Erythroblast (primary cell): Measurements from ENCODE around the gene RHEX.

ENCODE experiments used
- GATA1 ChIP-seq: IDR thresholded peaks from 2 replicates; pipeline ENCODE4 v1.6.1; 2011; ENCODE audit warnings: low read depth, mild to moderate bottlenecking, control low read depth, low read length, moderate library complexity
- POLR2A ChIP-seq: IDR thresholded peaks from 2 replicates; pipeline ENCODE4 v1.6.1; 2011; ENCODE audit warnings: mild to moderate bottlenecking, low read length

DNA sequence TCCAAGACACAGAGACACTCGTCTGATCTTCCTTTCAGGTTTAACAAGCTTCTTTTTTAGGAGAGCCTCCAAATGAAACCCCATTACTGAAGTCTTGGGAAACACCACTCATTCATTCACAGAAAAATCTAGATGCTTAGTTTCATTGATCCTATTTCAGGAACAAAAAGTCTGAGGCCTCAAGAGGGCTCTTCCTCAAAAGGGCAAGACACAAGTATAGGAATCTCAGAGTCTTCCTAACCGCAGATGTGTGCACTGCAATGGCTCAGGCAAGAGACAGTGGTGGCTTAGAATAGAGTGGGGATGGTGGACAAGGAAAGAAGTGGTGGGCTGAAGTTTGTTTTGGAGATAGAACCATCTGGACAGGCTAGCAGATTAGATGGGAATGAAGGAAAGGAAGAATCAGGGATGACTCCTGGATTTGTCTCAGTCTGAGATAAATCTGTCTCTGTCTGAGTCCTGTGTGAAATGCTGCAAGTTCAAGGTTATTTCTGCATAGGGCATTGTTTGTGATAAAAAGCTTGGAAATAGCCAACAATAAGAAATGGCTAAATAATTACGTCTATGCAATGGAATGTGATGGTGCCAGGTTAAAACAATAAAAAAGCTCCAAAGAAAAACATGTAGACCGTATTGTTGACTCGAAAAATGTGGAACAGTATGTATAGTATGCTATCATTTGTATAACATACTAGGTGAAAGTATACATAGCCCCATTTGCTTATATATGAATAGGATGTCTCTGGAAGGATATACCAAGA lies 20.4 kb upstream of the RHEX start:
- TF ChIP-seq POLR2A: no peak
- TF ChIP-seq GATA1: no peak
